KBM-7 (cell line): Measurements from ENCODE around the gene AUP1.

ENCODE experiments used
- DNase-seq: peaks from one replicate; pipeline ENCODE4 v3.0.0-alpha.2; 2015
- in situ Hi-C: fragments of 300-500 bp; cut with MboI; formaldehyde crosslinking; loops from 2 replicates; pipeline ENCODE4 v1.14.3; 2020; ENCODE audit warnings: low sequenced_read_pairs, low pct_unique_long_range_greater_than_20kb, mixed read lengths

The AUP1 gene

GRCh38 chr2:74502720-74503505 is 26.6 kb downstream of the AUP1 start:
- in situ Hi-C loops: no loop called here
- DNase-seq: no peak

GRCh38 chr2:74502147-74502719 is 27.3 kb downstream of the AUP1 start:
- no peak for DNase-seq
- in situ Hi-C loops: no loop called here

- in situ Hi-C loops: no loop called here
- no peak for DNase-seq
Measured at GRCh38 chr2:74501335-74502071, 28.0 kb downstream of the AUP1 start.

GRCh38 chr2:74500578-74500946 is 28.9 kb downstream of the AUP1 start:
- DNase-seq: no peak
- in situ Hi-C loops: no loop called here

GRCh38 chr2:74499940-74500577 is 29.4 kb downstream of the AUP1 start:
- no peak for DNase-seq
- in situ Hi-C loops: no loop called here

GRCh38 chr2:74499267-74499939 is 30.1 kb downstream of the AUP1 start, which contains the start of gene LBX2:
LBX2 (minus strand) TSS chr2:74499603; CDS start chr2:74499537, 66 bp downstream.
- no peak for DNase-seq
- in situ Hi-C loops: no loop called here

GRCh38 chr2:74498500-74499266 is 30.8 kb downstream of the AUP1 start:
- in situ Hi-C loops: no loop called here
- DNase-seq: no peak

- in situ Hi-C loops: no loop called here
- DNase-seq: no peak
Measured at GRCh38 chr2:74497777-74498499, 31.6 kb downstream of the AUP1 start.

GRCh38 chr2:74496997-74497776 is 32.3 kb downstream of the AUP1 start:
- DNase-seq: no peak
- in situ Hi-C loops: no loop called here

GRCh38 chr2:74495440-74495839 is 34.1 kb downstream of the AUP1 start:
- no peak for DNase-seq
- in situ Hi-C loops: no loop called here

GRCh38 chr2:74493546-74493945 is 36.0 kb downstream of the AUP1 start:
- no peak for DNase-seq

GRCh38 chr2:74491648-74492544 is 37.6 kb downstream of the AUP1 start:
- no peak for DNase-seq
- in situ Hi-C loops: no loop called here

More at GRCh38 chr2:74493546-74493945, 36.0 kb downstream of the AUP1 start:
- in situ Hi-C loops: no loop called here

GRCh38 chr2:74489906-74490305 is 39.6 kb downstream of the AUP1 start:
- no peak for DNase-seq
- in situ Hi-C loops: loop anchor here (10.0 kb wide), 1 partner anchor 105 kb away; no protein-coding TSS in a partner anchor

- in situ Hi-C loops: loop anchor here (10.0 kb wide), 1 partner anchor 106 kb away; no protein-coding TSS in a partner anchor
- DNase-seq: no peak
Measured at GRCh38 chr2:74488643-74489481, 40.6 kb downstream of the AUP1 start.

GRCh38 chr2:74486141-74486540 is 43.4 kb downstream of the AUP1 start:
- in situ Hi-C loops: loop anchor here (10.0 kb wide), 1 partner anchor 109 kb away; no protein-coding TSS in a partner anchor
- DNase-seq: no peak
